Hepatocyte (in vitro differentiated cells): ENCODE data around the gene FOXA2.

Experiments used
- EZH2 ChIP-seq: fragments of 200-600 bp; sonication (generic); IDR thresholded peaks from 2 replicates; pipeline ENCODE4 v1.6.1; 2016; ENCODE audit warnings: antibody characterized with exemption, mild to moderate bottlenecking, borderline replicate concordance
- TF ChIP-seq, protein P1 (sequence below): fragments of 200-600 bp; sonication (generic); IDR thresholded peaks from 2 replicates; pipeline ENCODE4 v1.5.1; 2016; ENCODE audit warnings: antibody characterized with exemption, mild to moderate bottlenecking; ENCODE audit not compliant: poor library complexity

DNA sequence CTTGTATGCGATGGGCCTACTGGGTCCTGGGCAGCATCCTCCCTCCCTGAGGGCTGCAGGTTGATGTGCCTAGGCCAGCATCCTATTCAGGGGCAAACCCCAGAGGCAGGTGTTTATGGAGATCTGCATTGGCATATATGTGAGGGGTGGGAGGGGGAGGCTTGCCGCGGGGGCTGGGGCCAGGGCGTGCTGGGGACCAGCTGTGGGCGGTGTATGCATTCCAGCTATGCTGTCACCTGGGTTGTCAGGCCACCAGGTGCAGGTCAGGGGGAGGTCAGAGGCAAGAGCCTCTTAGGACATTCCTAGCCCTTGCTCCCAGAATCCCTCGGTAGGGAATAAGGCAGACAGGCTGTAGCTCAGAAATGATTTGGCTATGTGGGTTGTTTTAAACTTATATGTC is 11.9 kb downstream of the FOXA2 start:
- TF ChIP-seq, protein P1, sequence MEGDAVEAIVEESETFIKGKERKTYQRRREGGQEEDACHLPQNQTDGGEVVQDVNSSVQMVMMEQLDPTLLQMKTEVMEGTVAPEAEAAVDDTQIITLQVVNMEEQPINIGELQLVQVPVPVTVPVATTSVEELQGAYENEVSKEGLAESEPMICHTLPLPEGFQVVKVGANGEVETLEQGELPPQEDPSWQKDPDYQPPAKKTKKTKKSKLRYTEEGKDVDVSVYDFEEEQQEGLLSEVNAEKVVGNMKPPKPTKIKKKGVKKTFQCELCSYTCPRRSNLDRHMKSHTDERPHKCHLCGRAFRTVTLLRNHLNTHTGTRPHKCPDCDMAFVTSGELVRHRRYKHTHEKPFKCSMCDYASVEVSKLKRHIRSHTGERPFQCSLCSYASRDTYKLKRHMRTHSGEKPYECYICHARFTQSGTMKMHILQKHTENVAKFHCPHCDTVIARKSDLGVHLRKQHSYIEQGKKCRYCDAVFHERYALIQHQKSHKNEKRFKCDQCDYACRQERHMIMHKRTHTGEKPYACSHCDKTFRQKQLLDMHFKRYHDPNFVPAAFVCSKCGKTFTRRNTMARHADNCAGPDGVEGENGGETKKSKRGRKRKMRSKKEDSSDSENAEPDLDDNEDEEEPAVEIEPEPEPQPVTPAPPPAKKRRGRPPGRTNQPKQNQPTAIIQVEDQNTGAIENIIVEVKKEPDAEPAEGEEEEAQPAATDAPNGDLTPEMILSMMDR: no peak
- TF ChIP-seq EZH2: no peak
